IPS-18c (cell line): ENCODE measurements around the gene PATL1.

Source experiments
- H3K4me3 ChIP-seq: 2 replicates; pipeline ENCODE4 v1.7.0; 2013; ENCODE audit warnings: low read depth, mild to moderate bottlenecking, low read length, moderate library complexity; ENCODE audit not compliant: insufficient read depth
- H3K9me3 ChIP-seq: one replicate; pipeline ENCODE4 v1.6.1; 2013; ENCODE audit warnings: mild to moderate bottlenecking, low read length, moderate library complexity; ENCODE audit not compliant: control insufficient read depth, insufficient read depth

PATL1 gene

DNA sequence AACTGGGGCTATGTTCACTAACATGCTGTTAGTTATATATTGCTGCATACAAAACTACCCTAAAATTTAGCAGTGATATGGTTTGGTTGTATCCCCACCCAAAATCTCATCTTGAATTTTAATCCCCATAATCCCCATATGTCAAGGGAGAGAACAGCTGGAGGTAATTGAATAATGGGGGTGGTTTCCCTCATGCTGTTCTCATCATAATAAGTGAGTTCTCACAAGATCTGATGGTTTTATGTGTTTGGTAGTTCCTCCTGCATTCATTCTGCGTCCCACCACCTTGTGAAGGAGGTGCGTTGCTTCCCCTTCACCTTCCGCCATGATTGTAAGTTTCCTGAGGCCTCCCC lies 10.0 kb upstream of the PATL1 start:
- Histone ChIP-seq H3K9me3 (no peaks in the 10 kb centered on the region), H3K4me3 (no peak overlapping the region)

DNA sequence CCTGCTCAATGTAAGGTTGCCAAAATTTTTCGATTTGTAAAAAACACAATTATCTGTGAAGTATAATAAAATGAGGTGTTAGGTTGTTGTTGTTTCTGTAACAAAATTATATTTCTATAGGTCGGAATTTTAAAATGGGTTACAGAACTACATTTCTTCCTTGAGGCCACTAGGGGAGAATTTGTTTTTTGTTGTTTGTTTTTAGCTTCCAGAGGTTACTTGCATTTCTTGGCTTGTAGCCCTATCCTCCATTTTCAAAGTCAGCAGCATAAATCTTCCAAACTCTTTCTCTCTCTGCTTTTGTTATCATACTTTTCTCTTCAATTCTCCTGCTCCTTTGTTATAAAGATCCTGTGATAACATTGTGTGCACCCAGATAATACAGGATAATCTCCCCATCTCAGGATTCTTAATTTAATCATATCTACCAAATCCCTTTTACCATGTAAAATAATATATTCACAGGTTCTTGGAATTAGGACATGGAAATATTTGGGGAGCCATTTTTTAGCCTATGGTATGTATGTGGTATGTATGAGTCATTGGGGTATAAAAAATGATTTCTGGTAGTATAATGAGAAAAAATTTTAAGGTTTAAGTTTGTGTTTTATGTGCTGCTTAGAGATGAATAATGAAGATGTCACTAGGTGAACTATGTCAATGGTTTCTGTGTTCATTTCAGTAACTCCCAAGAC lies 9.4 kb upstream of the PATL1 start:
- H3K4me3 ChIP-seq, result no peak overlapping the region
- H3K9me3 ChIP-seq, result no peaks in the 10 kb centered on the region

DNA sequence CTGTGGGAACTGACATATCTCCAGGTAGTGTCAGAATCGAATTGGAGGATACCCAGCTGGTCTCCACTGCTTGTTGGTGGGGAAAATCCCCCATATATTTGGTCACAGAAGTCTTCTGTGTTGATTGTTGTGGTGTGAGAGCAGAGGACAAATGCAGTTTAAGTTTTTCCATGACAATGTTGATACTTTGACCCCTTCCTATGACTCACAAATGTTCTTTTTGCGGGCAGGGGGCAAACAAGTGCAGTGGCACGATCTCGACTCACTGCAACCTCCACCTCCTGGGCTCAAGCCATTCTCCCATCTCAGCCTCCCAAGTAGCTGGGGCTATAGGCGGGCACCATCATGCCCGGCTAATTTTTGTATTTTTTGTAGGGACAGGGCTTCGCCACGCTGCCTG lies 7.4 kb upstream of the PATL1 start:
- Histone ChIP-seq H3K9me3 (no peaks in the 10 kb centered on the region), H3K4me3 (no peak overlapping the region)

DNA sequence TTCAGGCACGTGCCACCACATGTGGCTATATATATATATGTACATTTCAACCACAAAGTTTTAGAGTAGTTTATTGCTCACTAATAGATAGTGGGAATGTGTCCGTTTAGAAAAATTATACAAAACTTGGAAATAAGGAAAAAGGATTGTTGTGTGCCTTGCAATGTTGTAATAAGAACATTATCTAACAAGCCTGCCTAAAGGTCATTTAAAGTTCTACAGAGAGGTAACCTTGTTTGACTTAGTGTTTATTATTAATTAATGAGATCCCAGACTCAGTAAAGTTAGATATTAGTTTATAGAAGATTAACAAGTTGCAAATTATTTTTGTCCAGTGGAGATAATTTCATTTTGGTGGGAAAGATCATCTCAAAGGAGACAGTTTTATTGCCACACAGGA lies 5.5 kb upstream of the PATL1 start:
- no peaks in the 10 kb centered on the region for H3K9me3 ChIP-seq
- no peak overlapping the region for H3K4me3 ChIP-seq

DNA sequence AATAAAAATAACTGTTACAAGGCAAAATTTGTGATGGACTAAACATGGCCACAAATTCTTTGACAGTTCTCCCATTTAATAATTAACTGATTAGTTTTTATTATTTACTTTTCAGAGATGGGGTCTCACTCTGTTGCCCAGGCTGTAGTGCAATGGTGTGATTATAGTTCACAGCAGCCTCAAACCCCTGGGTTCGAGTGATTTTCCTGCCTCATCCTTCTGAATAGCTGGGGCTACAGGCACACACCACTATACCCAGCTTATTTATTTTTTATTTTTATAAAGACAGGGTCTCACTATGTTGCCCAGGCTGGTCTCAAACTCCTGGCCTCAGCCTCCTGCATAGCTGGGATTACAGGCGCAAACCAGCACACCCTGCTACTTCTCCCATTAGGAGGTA lies 4.5 kb upstream of the PATL1 start:
- Histone ChIP-seq H3K4me3 (no peak overlapping the region), H3K9me3 (no peaks in the 10 kb centered on the region)

DNA sequence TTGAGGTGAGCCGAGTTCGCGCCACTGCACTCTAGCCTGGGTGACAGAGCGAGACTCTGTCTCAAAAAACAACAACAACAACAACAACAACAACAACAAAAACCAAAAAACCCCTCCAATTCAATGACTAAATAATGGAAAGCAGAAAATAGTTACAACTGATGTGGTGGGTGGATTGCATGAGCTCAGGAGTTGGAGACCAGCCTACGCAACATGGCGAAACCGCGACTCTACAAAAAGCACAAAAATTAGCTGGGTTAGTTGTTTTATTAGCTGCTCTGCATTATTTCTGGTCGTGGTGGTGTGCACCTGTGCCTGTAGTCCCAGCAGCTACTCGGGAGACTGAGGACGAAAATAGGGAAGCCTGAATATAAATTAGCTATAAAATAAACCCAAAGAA lies 2.6 kb upstream of the PATL1 start:
- H3K9me3 ChIP-seq, result no peaks in the 10 kb centered on the region
- H3K4me3 ChIP-seq, result no peak overlapping the region

DNA sequence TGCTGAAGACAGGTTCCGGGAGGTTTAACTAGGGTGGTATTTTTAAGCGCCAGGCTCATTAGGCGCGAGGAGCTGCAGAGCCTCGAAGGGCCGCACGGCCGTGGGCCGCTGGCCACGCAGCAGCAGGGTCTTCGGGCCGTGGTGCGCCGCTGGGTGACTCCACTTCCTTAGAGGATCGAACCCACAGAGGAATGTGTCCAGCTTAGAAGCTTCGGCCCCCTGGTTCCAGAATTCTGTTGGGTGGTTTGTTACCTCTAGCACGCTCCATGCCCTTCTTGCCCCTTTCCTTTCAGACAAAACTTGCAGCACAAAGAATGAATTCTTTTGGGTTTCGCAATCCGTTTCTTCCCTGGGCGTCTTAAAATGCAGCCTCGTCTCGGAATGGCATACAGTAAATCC lies 773 bp upstream of the PATL1 start:
- Histone ChIP-seq H3K9me3 (no peaks in the 10 kb centered on the region), H3K4me3 (peak overlapping the region; percentile 93)

DNA sequence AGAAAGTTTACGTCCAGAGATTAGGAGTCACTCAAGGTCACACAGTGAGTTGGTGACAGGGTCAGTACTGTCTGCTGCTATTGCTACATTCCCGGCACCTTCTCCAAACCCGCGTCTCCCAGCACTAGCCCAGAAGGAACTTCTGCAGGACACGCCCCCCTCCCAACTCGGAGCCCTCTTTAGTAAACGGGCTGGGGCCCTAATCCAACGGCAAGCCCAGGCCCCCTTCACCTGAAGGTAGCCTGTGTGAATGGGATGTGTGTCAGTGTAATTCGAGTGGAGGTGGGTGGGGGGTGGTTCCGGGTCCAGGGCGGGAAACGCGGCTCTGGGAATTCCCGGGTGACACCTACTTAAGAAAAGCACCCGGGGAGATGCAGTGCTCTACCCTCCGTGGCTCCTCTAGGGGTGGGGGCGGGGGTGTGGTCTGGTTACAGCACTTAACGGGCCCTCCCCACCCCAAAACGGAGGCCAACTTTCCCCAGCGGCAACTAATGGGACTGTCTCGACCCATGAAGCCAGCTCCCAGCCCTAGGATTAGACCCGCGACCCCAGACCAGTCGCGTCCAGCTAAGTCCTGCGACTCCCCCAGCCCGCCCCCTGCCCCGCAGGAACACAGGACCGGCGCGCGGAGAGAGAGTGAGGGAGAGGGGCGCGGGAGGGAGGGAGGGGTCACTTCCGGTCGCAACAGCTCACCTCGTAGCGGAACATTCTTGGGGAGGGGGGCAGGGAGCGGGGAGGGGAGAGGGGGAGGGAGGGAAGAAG lies 468 bp downstream of the PATL1 start:
- H3K4me3 ChIP-seq, result peak overlapping the region; percentile 93
- H3K9me3 ChIP-seq, result no peaks in the 10 kb centered on the region

DNA sequence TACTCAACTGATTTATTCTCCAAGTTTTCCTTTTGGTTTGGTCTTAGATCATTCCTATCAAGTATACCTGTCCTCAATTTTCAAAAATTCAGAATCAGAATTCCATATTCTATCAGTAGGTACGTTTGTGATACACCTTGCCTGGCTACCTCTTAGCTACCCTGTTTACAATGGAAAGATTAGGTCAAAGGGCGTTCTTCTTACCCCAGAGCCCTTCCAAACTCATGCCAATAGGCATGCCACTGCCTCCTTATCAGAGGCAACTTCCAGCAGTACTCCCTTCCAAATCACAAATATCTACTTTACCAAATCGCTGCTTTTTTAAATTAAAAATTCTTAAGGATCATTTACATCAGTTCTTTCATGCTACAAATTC lies 1.0 kb downstream of the PATL1 start:
- Histone ChIP-seq H3K9me3 (no peaks in the 10 kb centered on the region), H3K4me3 (peak overlapping the region; percentile 93)

DNA sequence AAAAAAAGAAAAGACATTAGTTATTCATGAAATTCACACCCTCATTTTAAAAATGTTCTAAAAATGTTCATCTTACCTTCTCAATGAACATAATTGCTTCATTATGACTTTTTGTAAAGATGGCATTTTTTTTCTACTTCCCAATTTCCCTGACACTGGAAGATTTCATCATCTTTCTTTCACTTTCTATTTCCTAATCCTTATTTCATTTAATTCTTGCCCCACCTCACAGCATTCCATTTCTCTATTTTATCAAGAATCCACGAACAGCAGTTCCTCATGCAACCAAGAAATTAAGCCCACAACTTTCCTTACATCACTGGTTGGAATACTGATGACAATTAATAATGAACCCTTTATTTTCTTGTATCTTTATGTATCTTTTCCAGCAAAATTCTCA lies 1.9 kb downstream of the PATL1 start:
- no peak overlapping the region for H3K4me3 ChIP-seq
- H3K9me3 ChIP-seq, result no peaks in the 10 kb centered on the region

DNA sequence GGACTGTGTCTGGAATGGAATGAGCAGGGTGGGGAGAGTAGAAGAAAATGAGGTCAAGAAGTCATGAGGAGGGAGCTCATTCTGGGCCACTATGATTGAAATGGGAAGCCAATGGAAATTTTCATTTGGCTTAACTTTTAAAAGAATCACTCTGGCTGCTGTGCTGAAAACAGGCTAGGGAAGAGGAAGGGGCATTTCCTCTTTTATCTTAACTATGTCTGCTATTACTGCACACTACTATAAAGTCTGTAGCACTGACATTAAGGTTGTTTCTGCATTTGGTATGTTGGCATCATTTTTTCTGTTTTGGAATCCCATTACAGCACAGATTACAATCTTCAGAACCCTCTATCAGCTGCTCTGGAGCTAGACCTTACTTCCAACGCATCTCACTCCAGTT lies 8.2 kb downstream of the PATL1 start:
- Histone ChIP-seq H3K9me3 (no peaks in the 10 kb centered on the region), H3K4me3 (no peak overlapping the region)

DNA sequence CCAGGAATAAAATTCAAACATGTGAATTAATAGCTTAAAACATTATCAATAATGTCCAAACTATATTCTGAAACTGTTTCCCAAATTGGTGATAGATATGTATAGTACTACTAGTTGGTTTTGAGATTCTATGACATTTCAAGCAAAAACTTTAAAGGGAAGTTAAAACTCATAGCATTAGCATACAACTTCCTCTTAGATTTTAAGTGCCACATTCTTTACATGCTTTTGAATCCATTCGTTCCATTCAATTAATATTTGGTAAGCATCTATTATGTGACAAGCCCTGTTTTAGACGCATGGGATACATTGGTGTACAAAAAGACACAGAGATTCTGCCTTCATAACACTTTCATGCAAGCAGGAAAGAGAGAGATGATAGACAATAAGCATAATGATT lies 8.9 kb downstream of the PATL1 start:
- Histone ChIP-seq H3K9me3 (no peaks in the 10 kb centered on the region), H3K4me3 (no peak overlapping the region)

DNA sequence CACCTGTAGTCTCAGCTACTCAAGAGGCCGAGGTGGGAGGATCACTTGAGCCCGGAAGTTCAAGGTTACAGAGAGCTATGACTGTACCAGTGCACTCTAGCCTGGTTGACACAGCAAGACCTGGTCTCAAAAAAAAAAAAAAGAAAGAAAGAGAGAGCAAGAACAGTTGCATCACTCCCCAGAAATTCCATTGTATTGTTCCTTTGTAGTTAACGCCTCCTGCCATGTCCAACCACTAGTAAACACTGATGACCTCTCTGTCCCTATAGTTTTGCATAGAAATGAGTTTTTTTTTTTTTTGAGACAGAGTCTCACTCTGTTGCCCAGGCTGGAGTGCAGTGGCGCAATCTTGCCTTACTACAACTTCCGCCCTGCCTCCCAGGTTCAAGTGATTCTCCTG lies 10.8 kb downstream of the PATL1 start:
- H3K9me3 ChIP-seq, result no peaks in the 10 kb centered on the region
- no peak overlapping the region for H3K4me3 ChIP-seq

DNA sequence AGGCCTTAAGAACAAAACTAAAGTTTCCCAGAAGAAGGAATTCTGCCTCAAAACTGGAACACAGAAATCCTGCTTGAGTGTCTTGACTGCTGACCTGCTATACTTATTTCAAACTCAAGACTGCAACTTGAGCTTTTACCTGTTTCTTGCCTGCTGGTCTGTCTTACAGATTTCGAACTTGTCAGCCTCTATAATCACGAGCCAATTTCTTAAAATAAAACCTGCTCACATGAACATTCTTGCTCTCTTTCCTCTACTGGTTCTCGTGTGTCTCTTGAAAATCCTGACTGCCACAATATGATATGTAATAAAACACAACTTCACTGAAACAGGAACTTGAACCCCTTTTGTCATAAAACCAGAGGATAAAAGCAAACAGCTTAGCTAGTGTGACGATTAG lies 13.9 kb downstream of the PATL1 start:
- Histone ChIP-seq H3K9me3 (no peaks in the 10 kb centered on the region), H3K4me3 (no peak overlapping the region)

DNA sequence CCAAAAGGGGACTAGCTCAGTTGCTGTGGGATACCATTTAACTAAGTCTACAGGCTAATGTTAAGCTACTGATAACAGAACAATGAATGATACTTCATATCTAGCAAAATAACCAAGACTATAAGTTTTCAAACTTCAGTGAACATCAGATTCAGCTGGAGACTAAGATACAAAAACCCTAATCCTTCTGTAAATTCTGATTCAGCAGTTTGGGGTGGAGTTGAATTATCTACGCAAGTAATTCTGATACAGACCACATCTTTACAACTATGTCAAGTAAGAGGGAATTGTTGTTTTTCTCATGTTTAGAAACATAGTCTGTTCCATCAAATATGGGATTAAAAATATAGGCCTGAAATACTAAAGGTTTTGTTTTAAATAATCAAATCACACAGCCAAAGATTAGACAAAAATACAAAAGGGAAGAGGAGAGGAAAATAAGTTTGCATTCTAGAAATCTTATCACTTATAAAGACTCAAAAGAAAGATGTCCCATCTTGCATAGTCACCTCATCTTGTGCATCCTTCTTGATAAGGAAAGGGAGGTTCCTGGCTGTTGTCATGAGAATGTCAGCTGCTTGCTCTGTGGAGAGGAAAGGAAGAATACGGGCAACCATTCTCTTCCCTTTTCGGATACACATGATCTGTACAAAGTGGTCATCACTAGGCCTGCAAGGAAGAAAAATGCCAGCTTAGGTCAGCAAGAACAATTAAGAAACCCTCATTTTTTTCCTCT lies 21.4 kb downstream of the PATL1 start:
- no peaks in the 10 kb centered on the region for H3K9me3 ChIP-seq
- no peak overlapping the region for H3K4me3 ChIP-seq

DNA sequence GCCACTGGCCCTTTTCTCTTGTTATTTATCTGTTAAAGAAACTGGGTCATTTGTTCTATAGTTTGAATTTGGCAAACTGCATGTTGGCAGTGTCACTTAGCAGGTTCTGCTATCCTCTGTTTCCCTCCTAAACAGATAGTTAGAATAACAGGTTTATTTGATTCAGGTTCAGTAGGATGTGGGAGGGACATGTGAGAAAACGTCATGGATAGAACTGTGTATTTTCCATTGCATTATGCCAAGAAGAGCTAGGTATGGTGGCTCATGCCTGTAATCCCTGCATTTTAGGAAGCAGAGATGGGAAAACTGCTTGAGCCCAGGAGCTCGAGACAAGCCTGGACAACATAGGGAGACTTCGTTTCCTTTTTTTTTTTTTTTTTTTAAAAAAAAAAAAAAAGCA lies 24.3 kb downstream of the PATL1 start:
- Histone ChIP-seq H3K9me3 (no peaks in the 10 kb centered on the region), H3K4me3 (no peak overlapping the region)

DNA sequence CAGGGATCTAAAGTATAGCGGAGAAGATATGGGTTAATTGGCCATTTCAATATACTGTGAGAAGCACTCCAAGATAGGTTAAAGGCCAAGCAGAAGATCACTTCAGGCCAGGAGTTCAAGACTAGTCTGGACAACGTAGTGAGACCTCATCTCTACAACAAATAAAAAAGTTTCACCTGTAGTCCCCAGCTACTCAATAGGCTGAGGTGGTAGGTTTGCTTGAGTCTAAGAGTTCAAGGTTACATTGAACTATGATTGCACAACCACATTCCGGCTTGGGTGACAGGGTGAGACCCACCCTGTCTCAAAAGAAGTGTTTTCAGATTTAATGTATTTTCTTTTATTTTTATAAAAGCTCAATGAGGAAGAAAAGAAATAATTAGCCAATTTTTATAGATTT lies 25.4 kb downstream of the PATL1 start:
- no peak overlapping the region for H3K4me3 ChIP-seq
- no peaks in the 10 kb centered on the region for H3K9me3 ChIP-seq

DNA sequence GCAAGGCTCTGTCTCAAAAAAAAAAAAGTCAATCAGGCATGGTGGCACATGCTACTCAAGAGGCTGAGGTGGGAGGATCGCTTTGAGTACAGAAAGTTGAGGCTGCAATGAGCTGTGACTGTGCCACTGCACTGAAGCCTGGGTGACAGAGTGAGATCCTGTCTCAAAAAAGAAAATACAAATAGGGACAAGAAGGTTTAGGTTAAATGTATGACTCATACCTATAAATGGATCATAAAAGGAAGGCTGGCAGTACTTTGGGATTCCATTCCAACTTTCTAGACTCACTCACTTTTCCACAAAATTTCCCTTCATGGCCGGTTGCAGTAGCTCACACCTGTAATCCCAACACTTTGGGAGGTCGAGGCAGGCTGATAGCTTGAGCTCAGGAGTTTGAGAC lies 27.7 kb downstream of the PATL1 start:
- H3K9me3 ChIP-seq, result no peaks in the 10 kb centered on the region

More for the DNA sequence above, 27.7 kb downstream of the PATL1 start:
- H3K4me3 ChIP-seq, result no peak overlapping the region
